ENCODE measurements around the gene UGT8.

UGT8 gene

DNA sequence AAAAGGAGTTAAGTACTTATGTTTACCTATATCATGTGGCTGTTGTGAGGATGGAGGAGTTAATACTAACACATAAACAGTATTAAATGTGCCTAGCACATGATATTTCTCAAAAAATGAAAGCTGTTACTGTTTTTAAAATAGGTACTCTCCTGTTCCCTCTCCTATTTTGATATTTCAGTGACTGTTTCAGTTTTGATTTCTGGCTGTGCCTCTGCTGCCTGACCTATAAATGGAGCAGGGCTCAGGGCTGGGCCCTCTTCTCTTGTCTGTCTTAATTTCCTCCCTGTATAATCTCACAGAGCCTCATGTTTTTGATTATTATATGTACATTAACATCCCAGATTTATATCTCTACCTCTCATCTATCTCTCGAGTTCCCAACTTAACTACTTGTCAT is 93.3 kb downstream of the UGT8 start:
- no peak for DNase-seq (ENCODE audit: low spot score)

DNA sequence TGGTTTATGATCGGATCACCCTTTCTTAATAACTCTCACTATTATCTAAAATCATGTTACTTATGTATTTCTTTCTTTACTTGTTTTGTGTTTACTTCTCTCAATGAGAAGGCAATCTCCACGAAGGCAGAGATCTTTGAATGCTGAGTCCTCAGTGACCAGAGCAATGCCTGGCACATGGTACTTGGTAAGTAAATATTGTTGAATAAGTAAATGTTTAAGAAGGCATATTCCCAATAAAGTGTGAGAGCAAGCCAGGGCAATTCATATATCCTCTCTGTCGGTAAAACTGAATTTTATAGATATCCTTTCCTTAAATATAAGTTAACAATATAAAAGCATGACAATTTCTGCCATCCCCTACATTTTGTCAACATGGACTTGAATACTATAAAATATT is 94.4 kb downstream of the UGT8 start:
- DNase-seq (ENCODE audit: low spot score), result no peak

DNA sequence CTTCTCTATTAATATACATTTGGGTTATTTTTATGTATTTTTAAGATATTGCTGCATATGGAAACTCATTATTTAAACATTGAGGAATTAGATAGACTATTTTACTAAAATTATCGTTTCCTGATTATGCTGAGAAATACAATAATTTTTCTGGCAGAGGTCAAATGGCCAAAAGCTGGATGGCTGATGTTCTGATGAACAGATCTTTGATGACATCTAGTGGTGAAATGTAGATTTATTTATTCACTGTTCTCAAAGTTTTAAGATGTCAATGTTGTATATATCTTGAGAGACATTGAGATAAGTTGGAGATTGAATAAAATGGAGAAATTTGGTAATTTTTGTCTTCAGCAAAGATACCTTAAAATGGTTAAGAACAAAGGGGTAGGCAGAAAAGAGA is 96.2 kb downstream of the UGT8 start:
- peak; percentile 7 for DNase-seq (ENCODE audit: low spot score)

- DNase-seq (ENCODE audit: low spot score), result no peak
Measured at GRCh38 chr4:114698231-114698630, 99.6 kb downstream of the UGT8 start.

GRCh38 chr4:114701491-114701890 is 102.9 kb downstream of the UGT8 start:
- DNase-seq (ENCODE audit: low spot score), result no peak

GRCh38 chr4:114717432-114717831 is 118.8 kb downstream of the UGT8 start:
- DNase-seq (ENCODE audit: low spot score), result no peak

DNA sequence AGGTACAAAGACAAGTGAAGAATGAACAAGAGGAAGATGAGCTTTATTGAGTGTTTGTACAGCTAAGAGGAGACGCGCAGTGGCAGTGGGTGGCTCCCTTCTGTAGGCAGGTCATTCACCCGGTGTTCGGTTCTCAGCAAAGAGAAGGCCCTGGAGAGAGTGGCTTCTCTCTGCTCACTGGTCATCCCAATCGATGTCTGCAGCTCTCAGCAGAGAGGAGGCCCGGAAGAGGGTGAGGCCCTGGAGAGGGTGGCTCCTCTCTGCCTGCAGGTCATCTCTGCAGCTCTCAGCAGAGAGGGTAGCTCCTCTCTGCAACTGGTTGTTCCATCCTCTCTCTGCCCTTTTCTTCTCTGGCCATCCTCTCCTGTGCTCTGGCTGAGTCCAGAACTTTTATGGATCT is 126.5 kb downstream of the UGT8 start:
- no peak for DNase-seq (ENCODE audit: low spot score)

DNA sequence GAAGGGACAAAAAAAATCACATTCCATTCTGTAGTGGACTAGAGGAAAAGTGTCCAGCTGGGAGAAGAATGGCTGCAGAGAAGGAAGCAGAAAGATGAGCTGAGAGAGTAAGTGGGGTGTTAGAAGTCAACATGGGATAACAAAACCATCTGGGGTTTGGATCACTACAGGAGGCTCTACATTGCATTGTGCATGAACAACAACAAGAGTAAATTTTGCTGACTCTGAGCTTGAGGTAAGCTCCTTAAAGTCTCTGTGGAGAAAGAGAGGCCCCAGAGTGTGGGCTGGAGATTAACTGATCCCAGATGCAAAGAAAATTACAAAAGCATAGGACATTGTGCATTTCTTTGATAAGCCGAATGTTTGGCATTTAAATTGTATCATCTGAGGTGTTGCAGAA is 128.9 kb downstream of the UGT8 start:
- DNase-seq (ENCODE audit: low spot score), result no peak

All from hematopoietic multipotent progenitor cell treated with erythropoietin and hydrocortisone succinate and interleukin-3 and kit ligand, for 17 days (in vitro differentiated cells).